H1 (cell line): ENCODE measurements around the gene ANKFY1. TPM values are rescaled to one million over a fixed set of nuclear protein-coding genes. Genes with fewer than 3 reads are reported as not detected.

ENCODE experiments used
- CTCF ChIA-PET: fragments of 300-600 bp; sonication (Branson Sonifier 250); formaldehyde crosslinking; loops from one replicate; lab custom pipeline; 2021; ENCODE audit not compliant: partially characterized antibody; lab: Charles Lee
- POLR2A ChIA-PET: fragments of 300-600 bp; sonication (Branson Sonifier 250); formaldehyde crosslinking; loops from one replicate; lab custom pipeline; 2021; ENCODE audit warnings: inconsistent platforms; ENCODE audit not compliant: partially characterized antibody; lab: Charles Lee
- DNase-seq, 2 experiments: peaks; one replicate each; pipeline versions ENCODE4 v3.0.0 to v3.0.0-alpha.2; 2010 to 2022; ENCODE audit warnings: low spot score in 2 of 2, low read depth in 1 of 2, mixed read lengths in 1 of 2
- FAIRE-seq: peaks from 2 replicates; lab custom pipeline; 2011; peaks lifted over from hg19 to GRCh38; lab: Jason Lieb, UNC
- H2AFZ ChIP-seq: 2 replicates; pipeline ENCODE4 v1.8.1; 2012; ENCODE audit warnings: low read length, inconsistent platforms
- H2AK5ac ChIP-seq: 2 replicates; pipeline ENCODE4 v1.6.1; 2013; ENCODE audit warnings: low read depth, low read length
- H2BK120ac ChIP-seq: replicated peaks from 2 replicates; pipeline ENCODE3; 2013; ENCODE audit warnings: low read depth, low read length, inconsistent platforms
- H2BK12ac ChIP-seq: 2 replicates; pipeline ENCODE4 v1.6.1; 2013; ENCODE audit warnings: low read depth, low read length
- H2BK15ac ChIP-seq: 2 replicates; pipeline ENCODE4 v1.6.1; 2013; ENCODE audit warnings: low read length
- H2BK20ac ChIP-seq: 2 replicates; pipeline ENCODE4 v1.6.1; 2013; ENCODE audit warnings: low read length
- H2BK5ac ChIP-seq: 2 replicates; pipeline ENCODE4 v1.6.1; 2013; ENCODE audit warnings: low read depth, low read length
- H3K14ac ChIP-seq: 2 replicates; pipeline ENCODE4 v1.6.1; 2013; ENCODE audit warnings: inconsistent platforms; ENCODE audit not compliant: insufficient read length
- H3K18ac ChIP-seq: 2 replicates; pipeline ENCODE4 v1.6.1; 2013; ENCODE audit warnings: low read length; ENCODE audit errors: extremely low read depth
- H3K23ac ChIP-seq: 2 replicates; pipeline ENCODE4 v1.6.1; 2013; ENCODE audit warnings: inconsistent platforms; ENCODE audit not compliant: insufficient read length
- H3K23me2 ChIP-seq: 2 replicates; pipeline ENCODE4 v1.6.1; 2013; ENCODE audit warnings: low read depth, low read length
- H3K27ac ChIP-seq: 2 replicates; pipeline ENCODE4 v1.6.1; 2011; ENCODE audit warnings: low read depth, low read length, inconsistent platforms
- H3K27me3 ChIP-seq, 4 experiments: replicated peaks in 1 of 4; 1 replicate in 1 of 4; 2 replicates in 3 of 4; pipeline versions ENCODE4 v1.6.1 to v1.8.1; 2011 to 2013; ENCODE audit warnings: low read length in 3 of 4, mild to moderate bottlenecking in 3 of 4, inconsistent platforms in 2 of 4, mixed read lengths in 2 of 4, moderate library complexity in 1 of 4; ENCODE audit not compliant: control insufficient read depth in 3 of 4, insufficient read depth in 3 of 4; ENCODE audit errors: extremely low read depth in 1 of 4
- H3K36me3 ChIP-seq, 4 experiments: 2 replicates each; pipeline versions ENCODE4 v1.6.1 to v1.8.1; 2011 to 2013; ENCODE audit warnings: mild to moderate bottlenecking in 4 of 4, low read length in 3 of 4, moderate library complexity in 2 of 4, control low read depth in 1 of 4, inconsistent platforms in 1 of 4; ENCODE audit not compliant: insufficient read depth in 4 of 4, control insufficient read depth in 2 of 4
- H3K4ac ChIP-seq: replicated peaks from 2 replicates; pipeline ENCODE3; 2013; ENCODE audit warnings: low read length, low read depth, mixed read lengths, inconsistent platforms; ENCODE audit not compliant: insufficient read length
- H3K4me1 ChIP-seq, 4 experiments: replicated peaks in 1 of 4; 1 replicate in 1 of 4; 2 replicates in 3 of 4; pipeline versions ENCODE4 v1.6.1 to v1.8.1; 2011 to 2013; ENCODE audit warnings: low read length in 3 of 4, inconsistent platforms in 2 of 4, mixed read lengths in 1 of 4; ENCODE audit not compliant: insufficient read depth in 4 of 4, control insufficient read depth in 3 of 4
- H3K4me2 ChIP-seq, 2 experiments: 2 replicates each; pipeline versions ENCODE4 v1.6.1 to v1.8.1; 2011 to 2013; ENCODE audit warnings: low read depth in 2 of 2, low read length in 2 of 2, control low read depth in 1 of 2, inconsistent platforms in 1 of 2, mild to moderate bottlenecking in 1 of 2; ENCODE audit not compliant: insufficient read depth in 1 of 2
- H3K4me3 ChIP-seq, 4 experiments: fragments of 200-600, 300-600 bp in 1 of 4; sonication (generic), shearing (Covaris generic), sonication (Bioruptor Twin) in 1 of 4; 2 replicates each; pipeline versions ENCODE4 v1.5.1 to v1.8.1; 2011 to 2016; ENCODE audit warnings: low read length in 4 of 4, low read depth in 3 of 4, control low read depth in 2 of 4, inconsistent platforms in 2 of 4, mild to moderate bottlenecking in 2 of 4, mixed read lengths in 1 of 4, moderate library complexity in 1 of 4; ENCODE audit not compliant: insufficient read depth in 2 of 4; ENCODE audit errors: extremely low read depth in 1 of 4
- H3K56ac ChIP-seq: replicated peaks from 2 replicates; pipeline ENCODE3; 2013; ENCODE audit warnings: low read depth, mild to moderate bottlenecking, mixed read lengths, low read length, inconsistent platforms; ENCODE audit not compliant: insufficient read length
- H3K79me1 ChIP-seq: 2 replicates; pipeline ENCODE4 v1.6.1; 2013; ENCODE audit warnings: low read depth, low read length, control low read depth
- H3K79me2 ChIP-seq, 2 experiments: 2 replicates each; pipeline versions ENCODE4 v1.6.1 to v1.8.1; 2012 to 2013; ENCODE audit warnings: low read length in 2 of 2, mild to moderate bottlenecking in 2 of 2, inconsistent platforms in 1 of 2; ENCODE audit not compliant: insufficient read depth in 2 of 2, control insufficient read depth in 1 of 2
- H3K9ac ChIP-seq, 4 experiments: replicated peaks in 1 of 4; 1 replicate in 1 of 4; 2 replicates in 3 of 4; pipeline versions ENCODE4 v1.6.1 to v1.8.1; 2011 to 2013; ENCODE audit warnings: low read depth in 3 of 4, low read length in 3 of 4, control low read depth in 2 of 4, mild to moderate bottlenecking in 2 of 4, moderate library complexity in 2 of 4, inconsistent platforms in 1 of 4; ENCODE audit errors: extremely low read depth in 1 of 4
- H3K9me3 ChIP-seq, 2 experiments: 2 replicates each; pipeline versions ENCODE4 v1.6.1 to v1.8.1; 2012 to 2013; ENCODE audit warnings: mild to moderate bottlenecking in 2 of 2, moderate library complexity in 2 of 2, control low read depth in 1 of 2, inconsistent platforms in 1 of 2, low read depth in 1 of 2, low read length in 1 of 2, mixed read lengths in 1 of 2; ENCODE audit not compliant: insufficient read depth in 2 of 2
- H4K20me1 ChIP-seq, 2 experiments: replicated peaks in 1 of 2; 2 replicates each; pipeline versions ENCODE3 to v1.8.1; 2011 to 2013; ENCODE audit warnings: inconsistent platforms in 2 of 2, low read length in 2 of 2, mild to moderate bottlenecking in 1 of 2; ENCODE audit not compliant: insufficient read depth in 2 of 2, control insufficient read depth in 1 of 2
- H4K5ac ChIP-seq: 2 replicates; pipeline ENCODE4 v1.6.1; 2013; ENCODE audit warnings: low read length, low read depth, mixed read lengths, inconsistent platforms; ENCODE audit not compliant: insufficient read length
- H4K8ac ChIP-seq: 2 replicates; pipeline ENCODE4 v1.8.0; 2013; ENCODE audit warnings: mild to moderate bottlenecking, moderate library complexity, low read length, inconsistent platforms; ENCODE audit not compliant: insufficient read depth; ENCODE audit errors: extremely low read depth
- H4K91ac ChIP-seq: replicated peaks from 2 replicates; pipeline ENCODE3; 2013; ENCODE audit warnings: low read length, mixed read lengths, inconsistent platforms; ENCODE audit not compliant: insufficient read length
- RAD21 ChIP-seq, 2 experiments: IDR thresholded peaks in 1 of 2; conservative IDR thresholded peaks in 1 of 2; 2 replicates each; pipeline ENCODE4 v1.6.1; 2011; ENCODE audit warnings: low read depth in 2 of 2, low read length in 2 of 2, improper control_type of control experiment in 1 of 2, inconsistent platforms in 1 of 2, mild to moderate bottlenecking in 1 of 2, moderate library complexity in 1 of 2
- TBP ChIP-seq: IDR thresholded peaks from 2 replicates; pipeline ENCODE4 v1.6.1; 2011; ENCODE audit warnings: low read depth, low read length, improper control_type of control experiment
- WGBS, 2 experiments: shearing (Covaris generic) in 1 of 2; methylation state at CpG; one replicate each; pipeline versions ENCODE4 v1.1.6 to v1.1.7; 2013 to 2015; ENCODE audit warnings: low lambda C conversion rate in 2 of 2, mixed read lengths in 2 of 2, inconsistent platforms in 1 of 2, low coverage in 1 of 2, missing lambda C conversion rate in 1 of 2; ENCODE audit not compliant: insufficient replicate concordance in 2 of 2, insufficient coverage in 1 of 2, insufficient read length in 1 of 2; ENCODE audit errors: extremely low coverage in 1 of 2, missing lambda C conversion rate in 1 of 2; 5-methylcytosine and 5-hydroxymethylcytosine counted together
- polyA plus RNA-seq, 7 experiments: library from polyadenylated mRNA; depleted of rRNA in 3 of 7; stranded (reverse) in 5 of 7; unstranded in 2 of 7; fragments of >200 nt in 5 of 7; fragments of 200-250 nt in 2 of 7; gene quantifications; 1 replicate in 5 of 7; 2 replicates in 1 of 7; 4 replicates in 1 of 7; pipeline versions ENCODE4 v1.2.1 to v1.2.3, GENCODE V29; 2011 to 2013; ENCODE audit warnings: missing spikeins in 2 of 7, mixed read lengths in 2 of 7
- total RNA-seq: library from RNA; stranded (reverse); fragmentation: NEBNext Ultra II Directional; extraction: Animal tissue kit (Norgen Biotek cat#: 25700); gene quantifications from 2 replicates; pipeline ENCODE4 v1.2.1, GENCODE V29; 2021
- TF ChIP-seq, protein P1 (sequence below), 3 experiments: IDR thresholded peaks; 1 replicate in 2 of 3; 2 replicates in 1 of 3; pipeline versions ENCODE4 v1.5.1 to v1.6.1; 2011; ENCODE audit warnings: low read length in 3 of 3, mild to moderate bottlenecking in 3 of 3, inconsistent platforms in 2 of 3, low read depth in 1 of 3, moderate library complexity in 1 of 3; ENCODE audit not compliant: insufficient read depth in 1 of 3; ENCODE audit errors: control extremely low read depth in 1 of 3

Gene ANKFY1
- total and polyA plus RNA-seq, 2 of the 8 experiments (the other 6 are each of a cell fraction or from before 2014, with no cell fraction given) = 28.3 to 45.3 TPM

DNA sequence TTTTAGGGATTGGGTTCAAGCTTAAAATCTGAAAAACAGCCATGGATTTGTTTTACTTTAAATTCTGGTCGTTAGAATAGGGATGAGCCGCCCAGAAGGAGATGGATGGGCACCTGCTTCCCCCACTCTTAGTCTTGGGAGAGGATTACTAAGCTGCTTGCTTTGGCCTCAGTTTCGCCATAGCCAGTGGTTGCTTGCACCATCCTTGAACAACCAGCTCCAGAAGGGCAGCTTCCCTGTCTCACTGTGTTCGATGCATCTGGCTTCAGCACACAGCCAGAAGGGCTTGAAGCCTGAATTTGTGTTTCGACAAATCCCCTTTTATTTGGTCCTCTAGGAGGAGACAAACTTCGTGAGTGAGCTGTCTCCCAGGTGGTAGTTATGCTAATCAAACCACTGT lies 113.7 kb downstream of the ANKFY1 start:
- Histone ChIP-seq H2BK120ac (no peak overlapping the region), H4K91ac (no peak overlapping the region), H2BK15ac (no peak overlapping the region), H3K18ac (no peak overlapping the region), H4K20me1 (peaks cover 3% of the 10 kb centered on the region in 2 experiments), H3K56ac (no peak overlapping the region), H3K4ac (no peak overlapping the region), H2AFZ (no peak overlapping the region), H3K79me1 (no peaks in the 10 kb centered on the region), H3K23me2 (no peaks in the 10 kb centered on the region), H3K27me3 (no peaks in the 10 kb centered on the region), H2BK5ac (no peak overlapping the region), H3K36me3 (no peaks in the 10 kb centered on the region), H2AK5ac (no peak overlapping the region), H2BK20ac (no peak overlapping the region), H3K4me1 (no peaks in the 10 kb centered on the region), H3K4me2 (no peak overlapping the region), H4K5ac (no peak overlapping the region), H3K79me2 (0 out of 4 replicates have a peak, but pooled peaks cover 0 to 3% of the 10 kb centered on the region in 2 experiments), H3K23ac (no peak overlapping the region), H3K9ac (no peak overlapping the region), H3K9me3 (no peaks in the 10 kb centered on the region), H3K4me3 (no peak overlapping the region), H3K27ac (no peak overlapping the region), H3K14ac (no peak overlapping the region), H2BK12ac (no peak overlapping the region), H4K8ac (no peak overlapping the region)
- 86% methylated on average over 6 of the region's 6 CpGs; no CpG with 5 or more reads in 1 of the 2 experiments for WGBS, 2 experiments
- ChIA-PET CTCF (interaction anchor here (0.9 to 2.7 kb wide), 4 partner anchors 9 to 270 kb away, joined by 3 to 17 read pairs (median 6); no protein-coding TSS in a partner anchor), POLR2A (interaction anchor here (0.6 kb wide), 1 partner anchor 38 kb away, joined by 3 read pairs; no protein-coding TSS in a partner anchor)
- FAIRE-seq = no peak
- TF ChIP-seq RAD21 (IDR thresholded peaks at IDR 0.05 in 1 of 2, conservative IDR thresholded peaks at IDR 0.05 in 1 of 2; ENCODE audit: low read depth in 2 of 2, low read length in 2 of 2) (peak; percentile 28 to 34; a peak in 3 of 4 replicates), TBP (no peak)
- TF ChIP-seq, protein P1, sequence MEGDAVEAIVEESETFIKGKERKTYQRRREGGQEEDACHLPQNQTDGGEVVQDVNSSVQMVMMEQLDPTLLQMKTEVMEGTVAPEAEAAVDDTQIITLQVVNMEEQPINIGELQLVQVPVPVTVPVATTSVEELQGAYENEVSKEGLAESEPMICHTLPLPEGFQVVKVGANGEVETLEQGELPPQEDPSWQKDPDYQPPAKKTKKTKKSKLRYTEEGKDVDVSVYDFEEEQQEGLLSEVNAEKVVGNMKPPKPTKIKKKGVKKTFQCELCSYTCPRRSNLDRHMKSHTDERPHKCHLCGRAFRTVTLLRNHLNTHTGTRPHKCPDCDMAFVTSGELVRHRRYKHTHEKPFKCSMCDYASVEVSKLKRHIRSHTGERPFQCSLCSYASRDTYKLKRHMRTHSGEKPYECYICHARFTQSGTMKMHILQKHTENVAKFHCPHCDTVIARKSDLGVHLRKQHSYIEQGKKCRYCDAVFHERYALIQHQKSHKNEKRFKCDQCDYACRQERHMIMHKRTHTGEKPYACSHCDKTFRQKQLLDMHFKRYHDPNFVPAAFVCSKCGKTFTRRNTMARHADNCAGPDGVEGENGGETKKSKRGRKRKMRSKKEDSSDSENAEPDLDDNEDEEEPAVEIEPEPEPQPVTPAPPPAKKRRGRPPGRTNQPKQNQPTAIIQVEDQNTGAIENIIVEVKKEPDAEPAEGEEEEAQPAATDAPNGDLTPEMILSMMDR (IDR thresholded peaks at IDR 0.05; ENCODE audit: control extremely low read depth in 1 of 3, insufficient read depth in 1 of 3, low read depth in 1 of 3, low read length in 3 of 3) = peak in 2 of 3 experiments; percentile 9 to 22; a peak in 2 of 4 replicates
- DNase-seq = no peak
